HFFc6 (cell line): Measurements from ENCODE around the gene PPP2R2B. TPM values are rescaled to one million over a fixed set of nuclear protein-coding genes. Genes with fewer than 3 reads are reported as not detected.

Experiments used
- DNase-seq: peaks from one replicate; pipeline ENCODE4 v3.0.0-alpha.2; 2018
- H3K27ac Mint-ChIP-seq: 2 replicates; pipeline ENCODE4 v1.8.0; 2020; ENCODE audit warnings: mild to moderate bottlenecking, mixed read lengths
- H3K27me3 Mint-ChIP-seq: 2 replicates; pipeline ENCODE4 v1.8.0; 2021; ENCODE audit warnings: mild to moderate bottlenecking, moderate library complexity, mixed read lengths; ENCODE audit not compliant: insufficient read depth
- H3K36me3 Mint-ChIP-seq: 2 replicates; pipeline ENCODE4 v1.8.0; 2021; ENCODE audit warnings: low read depth, mixed read lengths
- H3K4me1 Mint-ChIP-seq: 2 replicates; pipeline ENCODE4 v1.8.0; 2020; ENCODE audit warnings: low read depth, mixed read lengths
- H3K4me3 Mint-ChIP-seq: 2 replicates; pipeline ENCODE4 v1.8.0; 2020; ENCODE audit warnings: mild to moderate bottlenecking, moderate library complexity, mixed read lengths
- H3K9me3 Mint-ChIP-seq: 2 replicates; pipeline ENCODE4 v1.8.0; 2020; ENCODE audit warnings: mild to moderate bottlenecking, mixed read lengths
- CTCF ChIP-seq: fragments of 200-600 bp; sonication (generic); IDR thresholded peaks from 2 replicates; pipeline ENCODE4 v1.5.0; 2021; ENCODE audit warnings: antibody characterized with exemption, mild to moderate bottlenecking
- total RNA-seq, 6 experiments: library from RNA; stranded (reverse); fragmentation: NEBNext Ultra II Directional; extraction: Animal tissue kit (Norgen Biotek cat#: 25700); gene quantifications; 2 replicates in 1 of 6; 3 replicates in 5 of 6; pipeline ENCODE4 v1.2.3, GENCODE V29; 2021

Gene PPP2R2B
- total RNA-seq, 6 experiments from 2014 or later: not detected

- no peak for TF ChIP-seq CTCF
- Mint-ChIP-seq H3K4me1 (no peaks in the 10 kb centered on the region), H3K4me3 (no peak overlapping the region), H3K36me3 (no peaks in the 10 kb centered on the region), H3K27ac (no peak overlapping the region), H3K9me3 (peaks cover 22% of the 10 kb centered on the region), H3K27me3 (peaks cover 3% of the 10 kb centered on the region; the same call in 1 of the 2 replicates)
- no peak for DNase-seq
These were observed 15.4 kb upstream of the PPP2R2B start for GRCh38 chr5:146893991-146894390.

DNA sequence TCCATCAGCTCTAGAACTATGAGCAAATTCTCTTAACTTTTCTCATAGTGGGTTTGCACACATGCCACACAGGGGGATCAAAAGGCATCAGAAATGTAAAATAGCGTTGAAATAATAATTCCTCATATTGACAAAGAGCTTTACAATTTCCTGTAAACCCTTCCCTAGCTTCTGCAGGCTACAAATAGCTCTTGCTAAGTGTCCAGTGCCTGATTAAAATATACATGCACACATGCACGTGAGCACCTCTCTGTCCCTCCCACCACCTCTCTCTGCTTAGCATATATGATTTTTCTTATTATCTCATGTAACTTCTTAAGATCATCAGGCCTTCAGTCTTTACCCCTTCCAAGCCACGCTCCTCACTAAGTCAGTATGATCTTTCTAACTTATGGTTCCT, 13.7 kb upstream of the PPP2R2B start:
- no peaks in the 10 kb centered on the region for H3K36me3 Mint-ChIP-seq
- no peak for TF ChIP-seq CTCF
- no peak for DNase-seq
- no peak overlapping the region for H3K4me3 Mint-ChIP-seq
- H3K9me3 Mint-ChIP-seq: peaks cover 21% of the 10 kb centered on the region
- H3K4me1 Mint-ChIP-seq: no peaks in the 10 kb centered on the region
- peaks cover 3% of the 10 kb centered on the region; the same call in 1 of the 2 replicates for H3K27me3 Mint-ChIP-seq
- no peak overlapping the region for H3K27ac Mint-ChIP-seq

DNA sequence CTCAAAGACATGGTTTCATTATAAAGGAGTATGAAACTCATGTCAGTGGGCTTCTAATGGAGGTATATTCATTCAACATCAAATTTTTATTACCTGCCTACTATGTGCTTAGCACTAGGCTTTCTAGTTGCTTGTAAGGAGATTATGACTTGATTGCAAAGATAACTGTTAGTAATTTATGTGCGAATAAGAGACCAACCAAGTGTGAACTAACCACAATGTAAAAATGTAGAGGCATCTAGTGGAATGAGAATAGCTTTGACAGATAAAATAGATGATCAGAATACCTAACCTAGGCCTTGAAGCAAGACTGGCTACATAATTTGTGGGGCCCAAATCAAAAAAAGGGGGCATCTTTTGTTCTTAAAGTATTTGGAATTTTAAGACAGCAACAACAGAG, 13.0 kb upstream of the PPP2R2B start:
- Mint-ChIP-seq H3K36me3 (no peaks in the 10 kb centered on the region), H3K4me3 (no peak overlapping the region)
- no peak for TF ChIP-seq CTCF

GRCh38 chr5:146890731-146891440, 12.3 kb upstream of the PPP2R2B start:
- Mint-ChIP-seq H3K27ac (no peak overlapping the region), H3K9me3 (peaks cover 12% of the 10 kb centered on the region), H3K4me1 (no peaks in the 10 kb centered on the region), H3K27me3 (peaks cover 3% of the 10 kb centered on the region; the same call in 1 of the 2 replicates), H3K36me3 (no peaks in the 10 kb centered on the region), H3K4me3 (no peak overlapping the region)
- no peak for TF ChIP-seq CTCF
- DNase-seq: no peak

More for the DNA sequence above, 13.0 kb upstream of the PPP2R2B start:
- peaks cover 16% of the 10 kb centered on the region for H3K9me3 Mint-ChIP-seq
- no peak overlapping the region for H3K27ac Mint-ChIP-seq
- peaks cover 3% of the 10 kb centered on the region; the same call in 1 of the 2 replicates for H3K27me3 Mint-ChIP-seq
- no peak for DNase-seq
- H3K4me1 Mint-ChIP-seq: no peaks in the 10 kb centered on the region

DNA sequence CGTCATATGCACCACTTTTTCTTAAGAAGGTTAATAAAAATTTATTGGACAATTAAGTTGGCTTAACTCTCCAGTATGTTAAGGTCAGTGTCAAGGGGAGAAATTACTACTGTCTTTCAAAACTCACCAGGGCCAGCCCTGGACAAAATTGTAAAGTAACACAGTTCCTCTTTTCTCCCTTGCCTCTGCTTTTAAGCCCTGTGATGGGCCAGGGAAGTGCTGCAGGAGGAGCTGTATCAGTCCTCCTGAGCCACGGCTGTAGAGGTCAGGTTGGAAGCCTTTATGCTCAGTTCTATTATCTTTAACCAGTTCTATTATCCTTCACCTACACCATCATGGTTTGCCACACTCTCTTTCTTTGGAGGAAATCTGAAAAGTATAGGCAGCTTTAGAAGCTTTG, 11.5 kb upstream of the PPP2R2B start:
- H3K4me3 Mint-ChIP-seq: no peak overlapping the region
- H3K4me1 Mint-ChIP-seq: no peaks in the 10 kb centered on the region
- no peaks in the 10 kb centered on the region for H3K36me3 Mint-ChIP-seq
- H3K9me3 Mint-ChIP-seq: peaks cover 17% of the 10 kb centered on the region
- no peak overlapping the region for H3K27ac Mint-ChIP-seq
- H3K27me3 Mint-ChIP-seq: peaks cover 3% of the 10 kb centered on the region; the same call in 1 of the 2 replicates
- no peak for TF ChIP-seq CTCF
- DNase-seq: no peak
